HG02588 (cell line): ENCODE measurements around the gene HES6.
A peak's percentile ranks its signal among the peaks of the same experiment; 100 is the strongest.

Experiments
- ATAC-seq: cut with Tn5 transposase; IDR thresholded peaks from one replicate; pipeline ENCODE4 v1.9.1; 2021; ENCODE audit warnings: mild to moderate bottlenecking, moderate library complexity; ENCODE audit not compliant: unreplicated experiment

Gene HES6

DNA sequence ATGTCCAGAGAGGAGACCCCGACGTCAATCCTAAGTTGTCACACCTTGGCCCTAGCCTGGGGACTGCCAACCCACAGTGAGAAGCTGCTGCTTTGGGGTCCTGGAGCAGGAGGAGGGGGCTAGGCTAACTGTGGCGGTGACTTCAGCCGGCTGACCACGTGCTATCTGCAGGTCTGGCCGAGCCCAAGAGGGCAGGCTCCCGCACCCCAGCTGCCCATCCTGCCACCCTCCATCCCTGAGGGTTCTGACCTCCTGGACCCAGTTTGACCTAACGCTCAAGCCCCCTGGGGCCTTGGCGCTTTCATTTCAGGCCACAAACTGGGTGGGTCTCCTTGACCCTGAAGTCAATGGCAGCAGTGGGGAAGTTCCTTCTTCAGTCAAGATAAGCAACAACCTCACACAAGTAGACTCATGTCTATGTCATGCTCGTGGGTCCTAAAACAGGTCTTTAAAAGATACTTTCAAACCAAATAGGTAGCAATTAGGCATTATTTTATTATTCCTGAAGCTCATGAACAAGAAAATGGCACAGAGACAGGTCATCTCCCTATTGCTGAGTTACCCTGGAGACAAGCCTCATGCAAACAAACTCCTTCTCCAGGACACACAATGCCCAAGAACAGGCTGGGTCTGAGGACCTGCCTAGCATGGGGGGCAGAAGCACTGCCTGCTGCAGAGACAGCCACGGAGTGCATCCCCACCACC, 2.3 kb downstream of the HES6 start:
- no peak for ATAC-seq

GRCh38 chr2:238236571-238236970, 3.3 kb downstream of the HES6 start:
- ATAC-seq: no peak

GRCh38 chr2:238235856-238236255, 4.0 kb downstream of the HES6 start:
- ATAC-seq: no peak

DNA sequence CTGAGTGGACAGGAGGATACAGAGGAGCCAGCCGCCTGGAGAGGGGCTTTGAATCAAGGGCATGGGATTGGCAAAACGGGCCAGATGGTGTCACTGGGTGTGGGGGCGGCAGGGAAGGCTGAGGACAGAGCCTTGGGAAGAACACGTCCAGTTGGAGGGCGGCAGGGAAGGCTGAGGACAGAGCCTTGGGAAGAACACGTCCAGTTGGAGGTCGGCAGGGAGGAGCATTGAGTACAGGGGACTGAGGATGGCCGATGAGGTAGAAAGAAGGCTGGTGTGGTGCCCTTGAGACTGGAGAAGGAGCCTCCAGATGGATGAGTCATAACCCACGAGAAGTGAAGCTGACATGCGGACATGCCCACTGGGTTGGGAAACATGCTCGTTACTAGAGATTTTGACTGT, 4.5 kb downstream of the HES6 start:
- ATAC-seq: no peak

- ATAC-seq: no peak
Observed at GRCh38 chr2:238233625-238234024, 6.2 kb downstream of the HES6 start.

GRCh38 chr2:238231809-238232208, 8.0 kb downstream of the HES6 start:
- no peak for ATAC-seq

GRCh38 chr2:238231251-238231793, 8.5 kb downstream of the HES6 start:
- peak; percentile 64 for ATAC-seq

DNA sequence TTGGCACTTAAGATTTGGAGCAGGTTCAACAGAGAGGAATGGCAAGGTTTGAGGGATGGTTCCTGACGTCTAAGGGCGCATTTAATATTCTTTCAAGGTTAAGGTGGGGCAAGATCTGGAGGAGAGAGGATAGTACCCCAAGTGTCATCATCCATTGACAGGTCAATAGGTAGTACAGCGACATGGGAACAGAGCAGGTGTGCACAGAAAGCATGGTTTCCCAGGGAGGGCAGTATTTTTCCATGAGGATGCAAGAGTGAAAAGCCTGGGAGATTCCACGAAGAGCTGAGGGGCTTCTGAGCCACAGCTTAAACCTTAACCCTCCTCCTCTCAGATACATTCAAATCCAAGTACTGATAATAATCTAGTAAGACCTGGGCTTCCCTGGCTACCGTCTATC, 9.1 kb downstream of the HES6 start:
- ATAC-seq: no peak

DNA sequence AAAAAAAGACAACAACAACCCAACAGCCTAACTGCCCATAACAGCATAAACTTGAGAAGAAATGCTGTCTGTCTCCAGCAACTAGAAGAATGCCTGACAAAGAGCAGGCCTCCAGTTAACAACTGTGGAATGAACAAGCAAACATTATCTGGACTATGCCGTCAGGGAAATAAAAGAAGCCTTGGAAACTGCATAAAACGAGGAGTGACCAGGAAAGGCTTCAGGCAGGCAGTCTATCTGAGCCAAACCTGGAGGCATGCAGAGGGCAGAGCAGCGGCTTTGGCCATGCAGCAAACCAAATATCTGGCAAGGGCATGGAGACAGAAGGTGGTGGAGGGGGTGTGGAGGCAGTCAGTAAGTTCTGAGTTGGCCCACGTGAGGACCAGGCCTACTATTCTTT, 11.1 kb downstream of the HES6 start:
- no peak for ATAC-seq

- no peak for ATAC-seq
Observed at GRCh38 chr2:238227587-238228032, 12.2 kb downstream of the HES6 start.

DNA sequence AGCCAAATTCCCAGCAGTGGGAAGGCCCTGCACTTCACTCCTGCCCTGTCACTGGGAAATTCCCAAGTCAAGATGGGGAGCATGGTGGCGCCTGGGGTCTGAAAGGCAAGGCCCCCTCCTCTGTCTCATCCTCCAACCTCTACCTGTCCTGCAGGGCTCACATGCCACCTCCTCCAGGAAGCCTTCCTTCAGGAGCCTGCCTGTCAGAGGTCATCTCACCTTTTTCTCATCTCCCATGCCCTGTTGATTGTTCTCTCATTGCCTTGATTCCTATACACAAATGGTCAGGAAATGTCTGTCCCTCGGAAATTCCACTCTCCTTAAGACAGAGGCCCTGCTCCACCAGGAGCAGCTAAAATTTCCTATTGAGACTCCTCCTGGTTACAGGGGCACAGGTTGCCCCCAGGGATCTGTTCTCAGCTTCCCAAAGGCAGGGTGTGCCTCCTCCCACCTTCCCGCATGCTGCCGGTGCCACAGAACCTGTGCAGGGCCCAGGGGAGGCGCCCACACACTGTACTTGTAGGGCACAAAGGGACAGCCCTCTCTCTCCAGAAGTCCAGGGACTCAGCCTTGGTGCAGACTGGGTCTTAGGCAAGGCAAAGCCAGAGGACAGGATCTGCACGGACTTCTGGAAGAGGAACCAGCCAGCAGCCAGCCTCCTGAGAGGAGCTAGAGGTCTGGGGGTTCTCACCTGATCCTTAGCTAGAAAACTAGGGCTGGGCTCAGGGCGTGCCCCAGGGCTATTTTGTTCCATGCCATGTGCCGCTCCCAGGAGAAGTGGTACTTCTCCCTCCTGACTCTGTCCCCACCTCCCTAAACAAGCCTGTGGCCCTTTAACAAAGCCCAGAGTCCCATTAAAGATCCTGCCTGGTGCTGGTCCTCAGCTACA, 12.9 kb downstream of the HES6 start:
- no peak for ATAC-seq

GRCh38 chr2:238225911-238226697, 13.7 kb downstream of the HES6 start:
- no peak for ATAC-seq

DNA sequence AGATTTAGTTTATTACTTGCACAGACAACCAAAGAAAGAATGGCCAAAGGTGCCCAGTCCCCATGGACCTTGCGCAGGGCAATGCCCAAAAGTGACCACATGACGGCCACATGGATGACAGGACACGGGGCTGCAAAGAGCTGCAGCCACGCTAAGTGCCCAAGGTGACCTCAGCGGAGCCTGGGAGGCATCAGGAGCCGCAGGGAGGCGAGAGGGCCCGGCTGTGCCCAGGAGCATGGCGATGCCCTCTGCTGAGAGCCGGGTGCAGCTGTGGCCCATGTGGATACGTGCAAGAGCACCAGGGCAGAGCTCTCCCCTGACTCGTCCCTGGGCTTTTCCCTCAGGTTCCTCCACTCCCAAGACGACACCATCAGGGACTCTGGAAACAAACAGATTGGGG, 14.7 kb downstream of the HES6 start:
- ATAC-seq: no peak

DNA sequence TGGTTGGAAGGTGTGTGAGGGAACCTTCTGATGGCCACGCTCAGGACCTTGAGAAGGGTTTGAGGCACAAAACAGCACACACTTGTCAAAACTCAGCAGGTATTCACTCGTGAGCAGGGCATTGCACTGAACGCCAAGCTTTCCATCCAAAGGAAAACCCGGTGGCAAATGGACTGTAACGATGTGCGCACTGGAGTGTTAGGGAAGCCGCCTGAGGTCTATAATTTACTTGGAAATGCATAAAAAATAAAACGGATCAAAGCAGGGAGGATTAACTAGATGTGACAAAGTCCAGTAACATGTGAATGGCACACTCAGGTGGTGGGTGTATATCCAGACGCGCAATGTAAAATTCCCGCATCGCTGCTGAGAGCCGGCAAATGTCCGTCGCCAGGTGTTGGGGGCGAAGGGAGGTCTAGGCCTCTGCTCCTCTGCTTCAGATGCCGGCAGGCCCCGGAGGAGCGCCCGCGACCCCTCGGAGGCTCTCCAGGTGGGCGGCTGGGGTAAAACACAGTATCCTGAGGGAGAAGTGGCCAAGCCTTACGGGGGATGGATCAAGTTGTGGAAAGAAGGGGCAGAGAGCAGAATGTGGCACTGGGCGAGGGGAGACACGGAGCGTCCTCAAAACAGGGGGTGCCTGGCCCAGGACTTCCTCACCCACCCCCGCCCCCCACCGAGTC, 15.3 kb downstream of the HES6 start:
- no peak for ATAC-seq

- ATAC-seq: no peak
Observed at GRCh38 chr2:238220892-238221521, 18.8 kb downstream of the HES6 start.

- no peak for ATAC-seq
Observed at GRCh38 chr2:238220274-238220891, 19.5 kb downstream of the HES6 start.

- ATAC-seq: no peak
Observed at GRCh38 chr2:238216651-238217184, 23.1 kb downstream of the HES6 start.

GRCh38 chr2:238207006-238207405, 32.8 kb downstream of the HES6 start:
- no peak for ATAC-seq

GRCh38 chr2:238203973-238204683, 35.7 kb downstream of the HES6 start:
- peak; percentile 15 for ATAC-seq
